HFFc6 (cell line): ENCODE data around the gene F10. TPM values are rescaled to one million over a fixed set of nuclear protein-coding genes. Genes with fewer than 3 reads are reported as not detected.
"Not testable (repeated sequence)": the region's sequence is repeated elsewhere in the genome, so short reads cannot be mapped to it uniquely, and the experiment has no call there.

Experiments
- DNase-seq: peaks from one replicate; pipeline ENCODE4 v3.0.0-alpha.2; 2018
- H3K27ac Mint-ChIP-seq: 2 replicates; pipeline ENCODE4 v1.8.0; 2020; ENCODE audit warnings: mild to moderate bottlenecking, mixed read lengths
- H3K27me3 Mint-ChIP-seq: 2 replicates; pipeline ENCODE4 v1.8.0; 2021; ENCODE audit warnings: mild to moderate bottlenecking, moderate library complexity, mixed read lengths; ENCODE audit not compliant: insufficient read depth
- H3K36me3 Mint-ChIP-seq: 2 replicates; pipeline ENCODE4 v1.8.0; 2021; ENCODE audit warnings: low read depth, mixed read lengths
- H3K4me1 Mint-ChIP-seq: 2 replicates; pipeline ENCODE4 v1.8.0; 2020; ENCODE audit warnings: low read depth, mixed read lengths
- H3K4me3 Mint-ChIP-seq: 2 replicates; pipeline ENCODE4 v1.8.0; 2020; ENCODE audit warnings: mild to moderate bottlenecking, moderate library complexity, mixed read lengths
- H3K9me3 Mint-ChIP-seq: 2 replicates; pipeline ENCODE4 v1.8.0; 2020; ENCODE audit warnings: mild to moderate bottlenecking, mixed read lengths
- CTCF ChIP-seq: fragments of 200-600 bp; sonication (generic); IDR thresholded peaks from 2 replicates; pipeline ENCODE4 v1.5.0; 2021; ENCODE audit warnings: antibody characterized with exemption, mild to moderate bottlenecking
- total RNA-seq, 6 experiments: library from RNA; stranded (reverse); fragmentation: NEBNext Ultra II Directional; extraction: Animal tissue kit (Norgen Biotek cat#: 25700); gene quantifications; 2 replicates in 1 of 6; 3 replicates in 5 of 6; pipeline ENCODE4 v1.2.3, GENCODE V29; 2021

F10 gene
- total RNA-seq, 6 experiments from 2014 or later = 10.2 to 21.3 (median 10.8) TPM

GRCh38 chr13:113106711-113107351 is 15.8 kb upstream of the F10 start:
- no peak for TF ChIP-seq CTCF
- Mint-ChIP-seq H3K9me3 (peaks cover 5% of the 10 kb centered on the region), H3K4me1 (peaks cover 8% of the 10 kb centered on the region)

GRCh38 chr13:113108521-113108920 is 14.1 kb upstream of the F10 start:
- not testable (repeated sequence) for H3K36me3 Mint-ChIP-seq, DNase-seq, H3K4me1 Mint-ChIP-seq, H3K27me3 Mint-ChIP-seq, H3K27ac Mint-ChIP-seq, H3K4me3 Mint-ChIP-seq, H3K9me3 Mint-ChIP-seq

More at GRCh38 chr13:113106711-113107351, 15.8 kb upstream of the F10 start:
- no peak for DNase-seq
- Mint-ChIP-seq H3K36me3 (no peaks in the 10 kb centered on the region), H3K27ac (no peak overlapping the region), H3K27me3 (peaks cover 2% of the 10 kb centered on the region), H3K4me3 (no peak overlapping the region)

- no peaks in the 10 kb centered on the region for H3K36me3 Mint-ChIP-seq
- TF ChIP-seq CTCF = no peak
- H3K27ac Mint-ChIP-seq = no peak overlapping the region
- peaks cover 7% of the 10 kb centered on the region; the same call in 1 of the 2 replicates for H3K27me3 Mint-ChIP-seq
- no peak for DNase-seq
- peaks cover 5% of the 10 kb centered on the region for H3K9me3 Mint-ChIP-seq
- H3K4me1 Mint-ChIP-seq = peaks cover 6% of the 10 kb centered on the region; the same call in 1 of the 2 replicates
- no peak overlapping the region for H3K4me3 Mint-ChIP-seq
Measured at GRCh38 chr13:113109151-113110047, 13.2 kb upstream of the F10 start.

- Mint-ChIP-seq H3K9me3 (peaks cover 5% of the 10 kb centered on the region), H3K36me3 (no peaks in the 10 kb centered on the region), H3K27me3 (peaks cover 8% of the 10 kb centered on the region), H3K4me3 (no peak overlapping the region), H3K27ac (no peak overlapping the region), H3K4me1 (peaks cover 2% of the 10 kb centered on the region; the same call in 1 of the 2 replicates)
- no peak for DNase-seq
- no peak for TF ChIP-seq CTCF
Measured at GRCh38 chr13:113110048-113110851, 12.3 kb upstream of the F10 start.

- Mint-ChIP-seq H3K4me1 (no peaks in the 10 kb centered on the region), H3K36me3 (no peaks in the 10 kb centered on the region), H3K27ac (no peak overlapping the region), H3K9me3 (peaks cover 5% of the 10 kb centered on the region), H3K27me3 (peaks cover 14% of the 10 kb centered on the region), H3K4me3 (no peak overlapping the region)
- DNase-seq = no peak
- no peak for TF ChIP-seq CTCF
Measured at GRCh38 chr13:113110852-113111315, 11.7 kb upstream of the F10 start.

GRCh38 chr13:113111821-113112220 is 10.8 kb upstream of the F10 start:
- not testable (repeated sequence) for H3K4me3 Mint-ChIP-seq, H3K4me1 Mint-ChIP-seq, H3K36me3 Mint-ChIP-seq, DNase-seq, H3K27ac Mint-ChIP-seq, H3K9me3 Mint-ChIP-seq
- peaks cover 17% of the 10 kb centered on the region for H3K27me3 Mint-ChIP-seq

GRCh38 chr13:113112475-113112874 is 10.1 kb upstream of the F10 start:
- not testable (repeated sequence) for H3K9me3 Mint-ChIP-seq, H3K27ac Mint-ChIP-seq, H3K4me3 Mint-ChIP-seq, DNase-seq, H3K36me3 Mint-ChIP-seq, H3K4me1 Mint-ChIP-seq
- H3K27me3 Mint-ChIP-seq = peaks cover 21% of the 10 kb centered on the region
